Measurements from ENCODE around the gene TGFA. TPM values are rescaled to one million over a fixed set of nuclear protein-coding genes. Genes with fewer than 3 reads are reported as not detected.

TGFA gene
- total and polyA plus RNA-seq, 2 experiments from 2014 or later = 2.6 to 5.6 TPM

DNA sequence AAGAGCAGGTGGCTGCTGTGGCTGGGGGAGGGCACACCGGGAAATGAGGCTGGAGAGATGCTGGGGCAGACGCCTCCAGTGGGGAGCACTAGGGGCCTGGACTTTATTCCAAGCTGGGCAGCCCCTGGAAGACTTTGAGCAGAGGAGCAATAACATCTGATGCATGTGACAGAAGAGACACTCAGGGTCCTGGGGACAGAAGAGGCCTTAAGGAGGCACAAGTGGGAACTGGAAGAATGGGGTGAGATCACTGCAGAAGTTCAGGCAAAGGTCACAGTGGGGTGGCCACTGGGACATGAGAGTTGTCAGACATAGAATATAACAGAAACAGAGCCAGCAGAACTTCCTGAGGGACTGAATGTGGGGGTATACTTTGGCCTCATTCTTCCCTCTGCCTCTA lies 24.0 kb downstream of the TGFA start:
- no peak overlapping the region for H3K4me3 ChIP-seq
- 89% methylated on average over 2 of the region's 2 CpGs for WGBS (ENCODE audit: low lambda C conversion rate, missing lambda C conversion rate)

DNA sequence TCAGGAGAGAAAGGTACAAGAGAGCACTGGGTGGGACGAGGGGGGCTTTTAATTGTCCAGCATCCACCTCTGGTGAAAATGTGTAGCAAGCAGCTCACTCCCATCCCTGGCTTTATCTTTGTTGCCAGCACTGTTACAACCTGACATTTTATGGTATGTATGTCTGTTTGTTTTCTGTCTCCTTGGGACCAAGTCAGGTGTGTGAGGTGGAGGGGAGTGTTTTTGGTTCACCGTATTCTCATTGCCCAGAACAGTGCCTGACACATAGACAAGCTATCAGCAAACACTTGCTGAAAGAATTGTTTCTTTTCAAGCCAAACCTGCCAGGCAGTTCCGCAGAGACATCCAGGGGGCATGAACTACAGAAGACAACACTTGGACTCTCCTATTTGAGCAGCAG lies 24.7 kb downstream of the TGFA start:
- H3K79me2 ChIP-seq = no peaks in the 10 kb centered on the region
- no peaks in the 10 kb centered on the region for H3K27me3 ChIP-seq
- no peak overlapping the region for H3K4me3 ChIP-seq
- no peak overlapping the region for H3K27ac ChIP-seq
- no peak for TF ChIP-seq EZH2 (IDR thresholded peaks at IDR 0.05; ENCODE audit: borderline replicate concordance)
- no peak for TF ChIP-seq EZH2phosphoT487 (IDR thresholded peaks at IDR 0.05; ENCODE audit: low read depth, severe bottlenecking, unreplicated experiment)
- TF ChIP-seq, protein P1, sequence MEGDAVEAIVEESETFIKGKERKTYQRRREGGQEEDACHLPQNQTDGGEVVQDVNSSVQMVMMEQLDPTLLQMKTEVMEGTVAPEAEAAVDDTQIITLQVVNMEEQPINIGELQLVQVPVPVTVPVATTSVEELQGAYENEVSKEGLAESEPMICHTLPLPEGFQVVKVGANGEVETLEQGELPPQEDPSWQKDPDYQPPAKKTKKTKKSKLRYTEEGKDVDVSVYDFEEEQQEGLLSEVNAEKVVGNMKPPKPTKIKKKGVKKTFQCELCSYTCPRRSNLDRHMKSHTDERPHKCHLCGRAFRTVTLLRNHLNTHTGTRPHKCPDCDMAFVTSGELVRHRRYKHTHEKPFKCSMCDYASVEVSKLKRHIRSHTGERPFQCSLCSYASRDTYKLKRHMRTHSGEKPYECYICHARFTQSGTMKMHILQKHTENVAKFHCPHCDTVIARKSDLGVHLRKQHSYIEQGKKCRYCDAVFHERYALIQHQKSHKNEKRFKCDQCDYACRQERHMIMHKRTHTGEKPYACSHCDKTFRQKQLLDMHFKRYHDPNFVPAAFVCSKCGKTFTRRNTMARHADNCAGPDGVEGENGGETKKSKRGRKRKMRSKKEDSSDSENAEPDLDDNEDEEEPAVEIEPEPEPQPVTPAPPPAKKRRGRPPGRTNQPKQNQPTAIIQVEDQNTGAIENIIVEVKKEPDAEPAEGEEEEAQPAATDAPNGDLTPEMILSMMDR (IDR thresholded peaks at IDR 0.05; ENCODE audit: poor library complexity) = no peak
- H3K4me1 ChIP-seq (ENCODE audit: insufficient read depth) = peaks cover under 1% of the 10 kb centered on the region
- no peak for DNase-seq (ENCODE audit: low spot score)
- H2AFZ ChIP-seq = no peak overlapping the region
- H4K20me1 ChIP-seq (ENCODE audit: insufficient read depth, poor library complexity, severe bottlenecking) = no peaks in the 10 kb centered on the region
- WGBS (ENCODE audit: low lambda C conversion rate, missing lambda C conversion rate) = 83% methylated on average over 3 of the region's 3 CpGs
- no peaks in the 10 kb centered on the region for H3K9me3 ChIP-seq (ENCODE audit: low read depth)
- H3K9me2 ChIP-seq (replicated peaks; ENCODE audit: insufficient read depth) = no peaks in the 10 kb centered on the region
- H3K36me3 ChIP-seq (replicated peaks; ENCODE audit: insufficient read depth, low read depth) = no peaks in the 10 kb centered on the region
- H3K4me2 ChIP-seq = no peak overlapping the region

More for the DNA sequence above, 24.0 kb downstream of the TGFA start:
- no peaks in the 10 kb centered on the region for H3K9me2 ChIP-seq (replicated peaks; ENCODE audit: insufficient read depth)
- H3K4me2 ChIP-seq = no peak overlapping the region
- H4K20me1 ChIP-seq (ENCODE audit: insufficient read depth, poor library complexity, severe bottlenecking) = no peaks in the 10 kb centered on the region
- H3K79me2 ChIP-seq = no peaks in the 10 kb centered on the region
- no peaks in the 10 kb centered on the region for H3K27me3 ChIP-seq
- H2AFZ ChIP-seq = no peak overlapping the region
- no peaks in the 10 kb centered on the region for H3K36me3 ChIP-seq (replicated peaks; ENCODE audit: insufficient read depth, low read depth)
- peaks cover 4% of the 10 kb centered on the region for H3K4me1 ChIP-seq (ENCODE audit: insufficient read depth)
- no peak overlapping the region for H3K27ac ChIP-seq
- H3K9me3 ChIP-seq (ENCODE audit: low read depth) = no peaks in the 10 kb centered on the region
- no peak for DNase-seq (ENCODE audit: low spot score)
- TF ChIP-seq EZH2 (IDR thresholded peaks at IDR 0.05; ENCODE audit: borderline replicate concordance) (no peak), EZH2phosphoT487 (IDR thresholded peaks at IDR 0.05; ENCODE audit: low read depth, severe bottlenecking, unreplicated experiment) (no peak)
- TF ChIP-seq, protein P1 (IDR thresholded peaks at IDR 0.05; ENCODE audit: poor library complexity) = no peak

DNA sequence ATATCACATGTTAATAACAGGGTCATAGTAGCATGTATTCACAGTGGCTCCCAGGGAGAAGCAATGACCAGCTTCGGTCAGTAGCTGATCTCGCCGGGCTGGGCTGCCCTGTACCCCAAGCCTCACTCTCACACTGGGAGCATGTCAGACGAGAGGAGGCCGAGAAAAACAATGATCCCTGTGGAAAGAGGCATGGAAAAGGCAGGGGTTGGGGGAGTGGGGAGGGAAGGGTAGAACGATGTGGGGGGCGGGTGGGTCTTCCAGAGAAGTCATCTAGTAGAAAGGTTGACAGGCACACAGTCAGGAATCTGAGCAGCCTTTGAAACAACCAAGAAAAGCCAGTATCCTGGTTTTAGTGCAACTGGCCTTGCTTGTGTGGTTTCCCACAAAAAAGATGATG lies 25.4 kb downstream of the TGFA start:
- Histone ChIP-seq H3K9me2 (replicated peaks; ENCODE audit: insufficient read depth) (no peaks in the 10 kb centered on the region), H3K4me1 (ENCODE audit: insufficient read depth) (no peaks in the 10 kb centered on the region), H3K27ac (no peak overlapping the region), H3K4me3 (no peak overlapping the region), H3K27me3 (no peaks in the 10 kb centered on the region), H3K9me3 (ENCODE audit: low read depth) (no peaks in the 10 kb centered on the region), H3K36me3 (replicated peaks; ENCODE audit: insufficient read depth, low read depth) (no peaks in the 10 kb centered on the region), H2AFZ (no peak overlapping the region), H4K20me1 (ENCODE audit: insufficient read depth, poor library complexity, severe bottlenecking) (no peaks in the 10 kb centered on the region), H3K4me2 (no peak overlapping the region), H3K79me2 (no peaks in the 10 kb centered on the region)
- 94% methylated on average over 5 of the region's 7 CpGs for WGBS (ENCODE audit: low lambda C conversion rate, missing lambda C conversion rate)
- TF ChIP-seq EZH2 (IDR thresholded peaks at IDR 0.05; ENCODE audit: borderline replicate concordance) (no peak), EZH2phosphoT487 (IDR thresholded peaks at IDR 0.05; ENCODE audit: low read depth, severe bottlenecking, unreplicated experiment) (no peak)
- TF ChIP-seq, protein P1 (IDR thresholded peaks at IDR 0.05; ENCODE audit: poor library complexity) = no peak
- DNase-seq (ENCODE audit: low spot score) = no peak

All from hepatocyte (in vitro differentiated cells).